ENCODE measurements around the gene CADM4.
A peak's percentile ranks its signal among the peaks of the same experiment; 100 is the strongest.

CADM4 gene

GRCh38 chr19:43631491-43631890, 8.2 kb downstream of the CADM4 start:
- DNase-seq, result no peak

GRCh38 chr19:43628646-43629326, 10.9 kb downstream of the CADM4 start:
- DNase-seq, result no peak

GRCh38 chr19:43626838-43627237, 12.8 kb downstream of the CADM4 start:
- no peak for DNase-seq

GRCh38 chr19:43625918-43626579, 13.6 kb downstream of the CADM4 start:
- peak in 1 of 2 donors; percentile 11 for DNase-seq

- peak; percentile 87 to 88 for DNase-seq
Observed at GRCh38 chr19:43624933-43625332, 14.7 kb downstream of the CADM4 start.

GRCh38 chr19:43623889-43624670, 15.6 kb downstream of the CADM4 start:
- peak in 1 of 2 donors; percentile 12 for DNase-seq

GRCh38 chr19:43622956-43623355, 16.7 kb downstream of the CADM4 start:
- DNase-seq, result no peak

GRCh38 chr19:43622070-43622469, 17.6 kb downstream of the CADM4 start:
- no peak for DNase-seq

- DNase-seq, result peak in 1 of 2 donors; percentile 86
Observed at GRCh38 chr19:43620061-43621001, 19.3 kb downstream of the CADM4 start.

GRCh38 chr19:43619262-43620060, 20.2 kb downstream of the CADM4 start, which contains the start of gene ZNF428:
TSS of gene ZNF428 (minus strand) at chr19:43619629. CDS start at chr19:43614304, 5,325 bp downstream.
- DNase-seq, result peak; percentile 91

GRCh38 chr19:43618921-43619261, 20.8 kb downstream of the CADM4 start:
- DNase-seq, result peak; percentile 39 to 44

- DNase-seq, result no peak
Observed at GRCh38 chr19:43616954-43617353, 22.7 kb downstream of the CADM4 start.

- no peak for DNase-seq
Observed at GRCh38 chr19:43616306-43616705, 23.3 kb downstream of the CADM4 start.

- no peak for DNase-seq
Observed at GRCh38 chr19:43612374-43612773, 27.3 kb downstream of the CADM4 start.

GRCh38 chr19:43611788-43612187, 27.9 kb downstream of the CADM4 start, which contains the start of gene SRRM5:
TSS of gene SRRM5 (plus strand) at chr19:43612088. CDS start at chr19:43612122, 34 bp downstream.
- DNase-seq, result no peak

- no peak for DNase-seq
Observed at GRCh38 chr19:43610493-43610892, 29.2 kb downstream of the CADM4 start.

GRCh38 chr19:43609872-43610271, 29.8 kb downstream of the CADM4 start:
- no peak for DNase-seq

- DNase-seq, result no peak
Observed at GRCh38 chr19:43607238-43608205, 32.1 kb downstream of the CADM4 start.

- DNase-seq, result no peak
Observed at GRCh38 chr19:43606569-43607229, 33.0 kb downstream of the CADM4 start.

Measured in CD4-positive, alpha-beta T cell treated with Interleukin-1 beta for 1 hour (primary cell).